ENCODE results near the gene ZNF454. TPM values are rescaled to one million over a fixed set of nuclear protein-coding genes. Genes with fewer than 3 reads are reported as not detected.

ZNF454 gene
- total RNA-seq, 1 experiment from 2014 or later, result 4.3 TPM

DNA sequence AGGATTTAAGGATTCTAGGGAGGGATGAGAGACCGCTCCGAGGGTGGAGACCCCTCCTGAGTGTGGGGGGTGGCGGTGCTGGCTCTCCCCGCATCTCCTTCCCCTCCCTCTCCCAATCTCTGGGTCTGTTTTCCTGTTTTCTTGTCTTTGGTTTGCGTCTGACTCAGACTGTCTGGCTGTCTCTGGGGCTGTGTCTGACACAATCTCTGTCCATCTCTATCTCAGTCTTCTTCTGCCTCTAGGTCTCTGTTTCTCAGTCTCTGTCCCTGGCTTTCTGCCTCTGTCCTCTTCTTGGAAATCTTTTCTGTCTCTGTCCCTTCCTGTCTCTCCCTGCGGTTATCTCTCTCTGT lies 54.3 kb downstream of the ZNF454 start:
- ATAC-seq (no peak), DNase-seq (ENCODE audit: low spot score) (no peak)
- TF ChIP-seq MYBL2 (CRISPR knock-in tag; IDR thresholded peaks at IDR 0.05) (0 out of 2 replicates have a peak, but pooled peaks have one; percentile 26), ZNF671 (CRISPR knock-in tag; IDR thresholded peaks at IDR 0.05) (no peak)
- peaks cover 62% of the 10 kb centered on the region for H3K27me3 Mint-ChIP-seq (ENCODE audit: low read depth)
- CTCF ChIA-PET, result interaction anchor here (1.2 kb wide), 2 partner anchors 163 to 265 kb away, joined by 3 read pairs; partner anchors contain the start of gene ZNF354A
- POLR2A ChIA-PET, result interaction anchor here (1.1 kb wide), 1 partner anchor 136 kb away, joined by 3 read pairs; the partner anchor contains the start of gene ZNF354B
- H3K27ac Mint-ChIP-seq, result no peak overlapping the region
- H3K36me3 Mint-ChIP-seq, result peaks cover 4% of the 10 kb centered on the region; the same call in 1 of the 2 replicates
- H3K4me3 Mint-ChIP-seq, result peak overlapping the region; percentile 64
- peaks cover 5% of the 10 kb centered on the region for H3K9me3 Mint-ChIP-seq
- peaks cover 19% of the 10 kb centered on the region for H3K4me1 Mint-ChIP-seq

DNA sequence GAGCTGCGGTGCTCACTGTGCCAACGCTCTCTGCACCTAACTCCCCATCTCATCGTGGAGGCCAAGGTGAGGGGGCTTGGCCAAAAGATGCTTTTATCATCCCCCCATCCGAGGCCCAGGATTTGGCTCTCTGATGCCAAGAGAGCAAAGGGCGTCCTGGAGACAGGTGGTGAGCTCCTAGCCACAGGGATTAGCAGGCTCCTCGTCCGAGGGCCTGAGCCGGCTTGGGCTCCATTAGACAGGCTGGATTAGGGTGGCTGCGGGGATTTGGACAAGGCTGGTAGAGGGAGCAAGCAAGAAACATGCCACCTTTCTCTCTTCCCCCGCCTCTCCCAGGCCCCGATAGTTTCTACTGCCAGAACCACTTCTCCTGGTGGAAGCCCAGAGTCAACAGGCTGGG lies 55.2 kb downstream of the ZNF454 start:
- Mint-ChIP-seq H3K4me3 (0 out of 2 replicates have a peak overlapping the region, but pooled peaks have one; percentile 25), H3K27me3 (ENCODE audit: low read depth) (peaks cover 62% of the 10 kb centered on the region), H3K9me3 (peaks cover 7% of the 10 kb centered on the region; the same call in 1 of the 2 replicates), H3K27ac (no peak overlapping the region), H3K4me1 (peaks cover 21% of the 10 kb centered on the region), H3K36me3 (0 out of 2 replicates have a peak, but pooled peaks cover 5% of the 10 kb centered on the region)
- ChIA-PET CTCF (interaction anchor here (1.1 to 1.3 kb wide), 2 partner anchors 100 to 147 kb away, joined by 3 to 4 read pairs; partner anchors contain the start of gene ZFP2), POLR2A (interaction anchor here (1.1 kb wide), 1 partner anchor 136 kb away, joined by 3 read pairs; the partner anchor contains the start of gene ZNF354B)
- TF ChIP-seq, protein P1, sequence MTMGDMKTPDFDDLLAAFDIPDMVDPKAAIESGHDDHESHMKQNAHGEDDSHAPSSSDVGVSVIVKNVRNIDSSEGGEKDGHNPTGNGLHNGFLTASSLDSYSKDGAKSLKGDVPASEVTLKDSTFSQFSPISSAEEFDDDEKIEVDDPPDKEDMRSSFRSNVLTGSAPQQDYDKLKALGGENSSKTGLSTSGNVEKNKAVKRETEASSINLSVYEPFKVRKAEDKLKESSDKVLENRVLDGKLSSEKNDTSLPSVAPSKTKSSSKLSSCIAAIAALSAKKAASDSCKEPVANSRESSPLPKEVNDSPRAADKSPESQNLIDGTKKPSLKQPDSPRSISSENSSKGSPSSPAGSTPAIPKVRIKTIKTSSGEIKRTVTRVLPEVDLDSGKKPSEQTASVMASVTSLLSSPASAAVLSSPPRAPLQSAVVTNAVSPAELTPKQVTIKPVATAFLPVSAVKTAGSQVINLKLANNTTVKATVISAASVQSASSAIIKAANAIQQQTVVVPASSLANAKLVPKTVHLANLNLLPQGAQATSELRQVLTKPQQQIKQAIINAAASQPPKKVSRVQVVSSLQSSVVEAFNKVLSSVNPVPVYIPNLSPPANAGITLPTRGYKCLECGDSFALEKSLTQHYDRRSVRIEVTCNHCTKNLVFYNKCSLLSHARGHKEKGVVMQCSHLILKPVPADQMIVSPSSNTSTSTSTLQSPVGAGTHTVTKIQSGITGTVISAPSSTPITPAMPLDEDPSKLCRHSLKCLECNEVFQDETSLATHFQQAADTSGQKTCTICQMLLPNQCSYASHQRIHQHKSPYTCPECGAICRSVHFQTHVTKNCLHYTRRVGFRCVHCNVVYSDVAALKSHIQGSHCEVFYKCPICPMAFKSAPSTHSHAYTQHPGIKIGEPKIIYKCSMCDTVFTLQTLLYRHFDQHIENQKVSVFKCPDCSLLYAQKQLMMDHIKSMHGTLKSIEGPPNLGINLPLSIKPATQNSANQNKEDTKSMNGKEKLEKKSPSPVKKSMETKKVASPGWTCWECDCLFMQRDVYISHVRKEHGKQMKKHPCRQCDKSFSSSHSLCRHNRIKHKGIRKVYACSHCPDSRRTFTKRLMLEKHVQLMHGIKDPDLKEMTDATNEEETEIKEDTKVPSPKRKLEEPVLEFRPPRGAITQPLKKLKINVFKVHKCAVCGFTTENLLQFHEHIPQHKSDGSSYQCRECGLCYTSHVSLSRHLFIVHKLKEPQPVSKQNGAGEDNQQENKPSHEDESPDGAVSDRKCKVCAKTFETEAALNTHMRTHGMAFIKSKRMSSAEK (CRISPR knock-in tag; IDR thresholded peaks at IDR 0.05; ENCODE audit: borderline replicate concordance), result no peak
- TF ChIP-seq, protein P2, sequence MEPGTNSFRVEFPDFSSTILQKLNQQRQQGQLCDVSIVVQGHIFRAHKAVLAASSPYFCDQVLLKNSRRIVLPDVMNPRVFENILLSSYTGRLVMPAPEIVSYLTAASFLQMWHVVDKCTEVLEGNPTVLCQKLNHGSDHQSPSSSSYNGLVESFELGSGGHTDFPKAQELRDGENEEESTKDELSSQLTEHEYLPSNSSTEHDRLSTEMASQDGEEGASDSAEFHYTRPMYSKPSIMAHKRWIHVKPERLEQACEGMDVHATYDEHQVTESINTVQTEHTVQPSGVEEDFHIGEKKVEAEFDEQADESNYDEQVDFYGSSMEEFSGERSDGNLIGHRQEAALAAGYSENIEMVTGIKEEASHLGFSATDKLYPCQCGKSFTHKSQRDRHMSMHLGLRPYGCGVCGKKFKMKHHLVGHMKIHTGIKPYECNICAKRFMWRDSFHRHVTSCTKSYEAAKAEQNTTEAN (CRISPR knock-in tag; IDR thresholded peaks at IDR 0.05), result no peak
- no peak for TF ChIP-seq ZNF423 (CRISPR knock-in tag; IDR thresholded peaks at IDR 0.05)
- TF ChIP-seq, protein P3, sequence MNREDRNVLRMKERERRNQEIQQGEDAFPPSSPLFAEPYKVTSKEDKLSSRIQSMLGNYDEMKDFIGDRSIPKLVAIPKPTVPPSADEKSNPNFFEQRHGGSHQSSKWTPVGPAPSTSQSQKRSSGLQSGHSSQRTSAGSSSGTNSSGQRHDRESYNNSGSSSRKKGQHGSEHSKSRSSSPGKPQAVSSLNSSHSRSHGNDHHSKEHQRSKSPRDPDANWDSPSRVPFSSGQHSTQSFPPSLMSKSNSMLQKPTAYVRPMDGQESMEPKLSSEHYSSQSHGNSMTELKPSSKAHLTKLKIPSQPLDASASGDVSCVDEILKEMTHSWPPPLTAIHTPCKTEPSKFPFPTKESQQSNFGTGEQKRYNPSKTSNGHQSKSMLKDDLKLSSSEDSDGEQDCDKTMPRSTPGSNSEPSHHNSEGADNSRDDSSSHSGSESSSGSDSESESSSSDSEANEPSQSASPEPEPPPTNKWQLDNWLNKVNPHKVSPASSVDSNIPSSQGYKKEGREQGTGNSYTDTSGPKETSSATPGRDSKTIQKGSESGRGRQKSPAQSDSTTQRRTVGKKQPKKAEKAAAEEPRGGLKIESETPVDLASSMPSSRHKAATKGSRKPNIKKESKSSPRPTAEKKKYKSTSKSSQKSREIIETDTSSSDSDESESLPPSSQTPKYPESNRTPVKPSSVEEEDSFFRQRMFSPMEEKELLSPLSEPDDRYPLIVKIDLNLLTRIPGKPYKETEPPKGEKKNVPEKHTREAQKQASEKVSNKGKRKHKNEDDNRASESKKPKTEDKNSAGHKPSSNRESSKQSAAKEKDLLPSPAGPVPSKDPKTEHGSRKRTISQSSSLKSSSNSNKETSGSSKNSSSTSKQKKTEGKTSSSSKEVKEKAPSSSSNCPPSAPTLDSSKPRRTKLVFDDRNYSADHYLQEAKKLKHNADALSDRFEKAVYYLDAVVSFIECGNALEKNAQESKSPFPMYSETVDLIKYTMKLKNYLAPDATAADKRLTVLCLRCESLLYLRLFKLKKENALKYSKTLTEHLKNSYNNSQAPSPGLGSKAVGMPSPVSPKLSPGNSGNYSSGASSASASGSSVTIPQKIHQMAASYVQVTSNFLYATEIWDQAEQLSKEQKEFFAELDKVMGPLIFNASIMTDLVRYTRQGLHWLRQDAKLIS (CRISPR knock-in tag; IDR thresholded peaks at IDR 0.05; ENCODE audit: borderline replicate concordance), result no peak
- ATAC-seq (no peak), DNase-seq (ENCODE audit: low spot score) (no peak)

DNA sequence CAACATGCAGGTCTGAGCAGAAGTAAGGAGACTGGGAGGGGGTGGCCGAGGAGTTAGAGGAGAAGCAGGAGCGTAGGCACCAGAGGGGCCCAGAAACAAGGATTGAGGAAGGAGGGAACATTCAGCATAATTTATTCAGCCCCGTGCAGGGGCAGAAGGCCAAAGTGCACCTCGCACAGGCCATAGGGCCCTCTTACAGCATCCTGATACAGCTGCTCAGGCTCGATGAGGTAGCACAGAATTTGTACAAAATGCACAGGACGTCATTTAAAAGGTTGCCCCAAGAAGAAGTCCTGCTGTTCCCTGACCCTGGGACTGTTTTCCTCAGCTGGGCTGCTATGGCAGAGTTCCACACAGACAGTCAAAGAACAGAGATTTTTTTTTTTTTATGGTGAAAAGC lies 56.2 kb downstream of the ZNF454 start:
- DNase-seq (ENCODE audit: low spot score) (no peak), ATAC-seq (no peak)
- Mint-ChIP-seq H3K27me3 (ENCODE audit: low read depth) (peaks cover 60% of the 10 kb centered on the region), H3K4me1 (peaks cover 26% of the 10 kb centered on the region), H3K4me3 (no peak overlapping the region), H3K36me3 (0 out of 2 replicates have a peak, but pooled peaks cover 5% of the 10 kb centered on the region), H3K27ac (no peak overlapping the region), H3K9me3 (peaks cover 11% of the 10 kb centered on the region)
- POLR2A ChIA-PET, result no interaction called here
- CTCF ChIA-PET, result interaction anchor here (0.6 kb wide), 1 partner anchor 1151 kb away, joined by 3 read pairs; no protein-coding TSS in a partner anchor
- TF ChIP-seq, protein P4, sequence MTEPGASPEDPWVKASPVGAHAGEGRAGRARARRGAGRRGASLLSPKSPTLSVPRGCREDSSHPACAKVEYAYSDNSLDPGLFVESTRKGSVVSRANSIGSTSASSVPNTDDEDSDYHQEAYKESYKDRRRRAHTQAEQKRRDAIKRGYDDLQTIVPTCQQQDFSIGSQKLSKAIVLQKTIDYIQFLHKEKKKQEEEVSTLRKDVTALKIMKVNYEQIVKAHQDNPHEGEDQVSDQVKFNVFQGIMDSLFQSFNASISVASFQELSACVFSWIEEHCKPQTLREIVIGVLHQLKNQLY (CRISPR knock-in tag; IDR thresholded peaks at IDR 0.05), result no peak
- TF ChIP-seq MXD4 (CRISPR knock-in tag; IDR thresholded peaks at IDR 0.05; ENCODE audit: borderline replicate concordance) (no peak), EMX1 (CRISPR knock-in tag; IDR thresholded peaks at IDR 0.05) (no peak), TEAD4 (CRISPR knock-in tag; IDR thresholded peaks at IDR 0.05) (no peak), ZNF317 (CRISPR knock-in tag; IDR thresholded peaks at IDR 0.05; ENCODE audit: borderline replicate concordance, low read depth) (no peak), SMAD4 (CRISPR knock-in tag; IDR thresholded peaks at IDR 0.05) (no peak)
- TF ChIP-seq, protein P5, sequence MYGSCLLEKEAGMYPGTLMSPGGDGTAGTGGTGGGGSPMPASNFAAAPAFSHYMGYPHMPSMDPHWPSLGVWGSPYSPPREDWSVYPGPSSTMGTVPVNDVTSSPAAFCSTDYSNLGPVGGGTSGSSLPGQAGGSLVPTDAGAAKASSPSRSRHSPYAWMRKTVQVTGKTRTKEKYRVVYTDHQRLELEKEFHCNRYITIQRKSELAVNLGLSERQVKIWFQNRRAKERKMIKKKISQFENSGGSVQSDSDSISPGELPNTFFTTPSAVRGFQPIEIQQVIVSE (CRISPR knock-in tag; IDR thresholded peaks at IDR 0.05; ENCODE audit: borderline replicate concordance), result no peak
- TF ChIP-seq, protein P6, sequence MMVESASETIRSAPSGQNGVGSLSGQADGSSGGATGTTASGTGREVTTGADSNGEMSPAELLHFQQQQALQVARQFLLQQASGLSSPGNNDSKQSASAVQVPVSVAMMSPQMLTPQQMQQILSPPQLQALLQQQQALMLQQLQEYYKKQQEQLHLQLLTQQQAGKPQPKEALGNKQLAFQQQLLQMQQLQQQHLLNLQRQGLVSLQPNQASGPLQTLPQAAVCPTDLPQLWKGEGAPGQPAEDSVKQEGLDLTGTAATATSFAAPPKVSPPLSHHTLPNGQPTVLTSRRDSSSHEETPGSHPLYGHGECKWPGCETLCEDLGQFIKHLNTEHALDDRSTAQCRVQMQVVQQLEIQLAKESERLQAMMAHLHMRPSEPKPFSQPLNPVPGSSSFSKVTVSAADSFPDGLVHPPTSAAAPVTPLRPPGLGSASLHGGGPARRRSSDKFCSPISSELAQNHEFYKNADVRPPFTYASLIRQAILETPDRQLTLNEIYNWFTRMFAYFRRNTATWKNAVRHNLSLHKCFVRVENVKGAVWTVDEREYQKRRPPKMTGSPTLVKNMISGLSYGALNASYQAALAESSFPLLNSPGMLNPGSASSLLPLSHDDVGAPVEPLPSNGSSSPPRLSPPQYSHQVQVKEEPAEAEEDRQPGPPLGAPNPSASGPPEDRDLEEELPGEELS (CRISPR knock-in tag; IDR thresholded peaks at IDR 0.05), result no peak
- TF ChIP-seq, protein P7, sequence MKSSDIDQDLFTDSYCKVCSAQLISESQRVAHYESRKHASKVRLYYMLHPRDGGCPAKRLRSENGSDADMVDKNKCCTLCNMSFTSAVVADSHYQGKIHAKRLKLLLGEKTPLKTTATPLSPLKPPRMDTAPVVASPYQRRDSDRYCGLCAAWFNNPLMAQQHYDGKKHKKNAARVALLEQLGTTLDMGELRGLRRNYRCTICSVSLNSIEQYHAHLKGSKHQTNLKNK (CRISPR knock-in tag; IDR thresholded peaks at IDR 0.05), result no peak
